B cell (primary cell): ENCODE measurements around the gene TNFRSF1B. TPM values are rescaled to one million over a fixed set of nuclear protein-coding genes. Genes with fewer than 3 reads are reported as not detected.

ENCODE experiments used
- ATAC-seq: fragments of 200-7000 bp; cut with Tn5 transposase; one replicate; pipeline ENCODE4 v1.10.0; 2021; ENCODE audit warnings: low read depth, mild to moderate bottlenecking, moderate number of reproducible peaks, moderate library complexity
- CTCF ChIA-PET: fragments of 350-600 bp; sonication (Branson Sonifier 250); formaldehyde crosslinking; loops from one replicate; lab custom pipeline; 2021; ENCODE audit warnings: antibody characterized with exemption, inconsistent platforms; lab: Charles Lee
- POLR2A ChIA-PET: fragments of 350-600 bp; sonication (Branson Sonifier 250); formaldehyde crosslinking; loops from one replicate; lab custom pipeline; 2021; ENCODE audit warnings: antibody characterized with exemption; lab: Charles Lee
- DNase-seq: peaks from one replicate; pipeline ENCODE4 v3.0.0; 2013
- H2AFZ ChIP-seq: 2 replicates; pipeline ENCODE4 v1.6.1; 2012; ENCODE audit warnings: mild to moderate bottlenecking, low read depth, low read length; ENCODE audit not compliant: insufficient read depth, poor library complexity, severe bottlenecking
- H3K27ac ChIP-seq, 2 donors: 1 replicate in 1 of 2; 2 replicates in 1 of 2; pipeline ENCODE4 v1.5.1; 2012 to 2013; ENCODE audit warnings: low read length in 2 of 2, mild to moderate bottlenecking in 2 of 2, moderate library complexity in 1 of 2
- H3K27me3 ChIP-seq, 4 experiments: fragments of 200-600 bp in 1 of 4; sonication (generic) in 1 of 4; replicated peaks in 1 of 4; 1 replicate in 2 of 4; 2 replicates in 2 of 4; pipeline versions ENCODE4 v1.6.1 to v1.7.0; 2013 to 2016; ENCODE audit warnings: low read length in 3 of 4, mild to moderate bottlenecking in 2 of 4, mixed read lengths in 1 of 4, moderate library complexity in 1 of 4; ENCODE audit not compliant: insufficient read depth in 4 of 4, control insufficient read depth in 3 of 4; ENCODE audit errors: control extremely low read depth in 1 of 4
- H3K36me3 ChIP-seq, 2 experiments: replicated peaks in 1 of 2; 1 replicate in 1 of 2; 2 replicates in 1 of 2; pipeline versions ENCODE4 v1.6.1 to v1.7.1; 2013; ENCODE audit warnings: low read length in 1 of 2; ENCODE audit not compliant: insufficient read depth in 2 of 2, control insufficient read depth in 1 of 2; ENCODE audit errors: control extremely low read depth in 1 of 2, extremely low read depth in 1 of 2
- H3K4me1 ChIP-seq, 2 donors: fragments of 200-600 bp in 1 of 2; sonication (generic) in 1 of 2; 1 replicate in 1 of 2; 2 replicates in 1 of 2; pipeline versions ENCODE4 v1.5.1 to v1.6.1; 2013 to 2017; ENCODE audit warnings: low read length in 2 of 2; ENCODE audit not compliant: control insufficient read depth in 2 of 2, insufficient read depth in 2 of 2
- H3K4me2 ChIP-seq: replicated peaks from 2 replicates; pipeline ENCODE3; 2012; ENCODE audit warnings: mild to moderate bottlenecking, low read depth, low read length; ENCODE audit not compliant: poor library complexity, severe bottlenecking
- H3K4me3 ChIP-seq, 5 experiments: fragments of 200-600 bp in 1 of 5; sonication (generic) in 1 of 5; 1 replicate in 3 of 5; 2 replicates in 2 of 5; pipeline versions ENCODE4 v1.5.1 to v1.7.0; 2011 to 2016; ENCODE audit warnings: low read length in 4 of 5, mild to moderate bottlenecking in 4 of 5, low read depth in 2 of 5, control low read depth in 1 of 5, moderate library complexity in 1 of 5; ENCODE audit not compliant: insufficient read depth in 1 of 5; ENCODE audit errors: control extremely low read depth in 1 of 5, extremely low read depth in 1 of 5
- H3K79me2 ChIP-seq: fragments of 200-600 bp; sonication (generic); one replicate; pipeline ENCODE4 v1.6.0; 2016; ENCODE audit warnings: low read length; ENCODE audit not compliant: control insufficient read depth, insufficient read depth
- H3K9ac ChIP-seq: fragments of 200-600 bp; sonication (generic); 2 replicates; pipeline ENCODE4 v1.6.1; 2017; ENCODE audit warnings: mild to moderate bottlenecking, low read length, moderate library complexity
- H3K9me3 ChIP-seq, 3 donors: one replicate each; pipeline versions ENCODE4 v1.6.1 to v1.7.1; 2013; ENCODE audit warnings: low read length in 2 of 3; ENCODE audit not compliant: control insufficient read depth in 2 of 3, insufficient read depth in 1 of 3; ENCODE audit errors: control extremely low read depth in 1 of 3
- H4K20me1 ChIP-seq: 2 replicates; pipeline ENCODE4 v1.6.0; 2012; ENCODE audit warnings: mild to moderate bottlenecking, low read length; ENCODE audit not compliant: insufficient read depth, control insufficient read depth, poor library complexity, severe bottlenecking
- H3K27ac Mint-ChIP-seq: one replicate; pipeline ENCODE4 v1.8.0; 2021; ENCODE audit warnings: mixed read lengths
- H3K27me3 Mint-ChIP-seq: one replicate; pipeline ENCODE4 v1.8.0; 2021; ENCODE audit warnings: mixed read lengths
- H3K4me1 Mint-ChIP-seq: one replicate; pipeline ENCODE4 v1.8.0; 2021; ENCODE audit warnings: mixed read lengths
- H3K4me3 Mint-ChIP-seq: one replicate; pipeline ENCODE4 v1.8.0; 2021; ENCODE audit warnings: mixed read lengths
- H3K9me3 Mint-ChIP-seq: one replicate; pipeline ENCODE4 v1.8.0; 2022; ENCODE audit warnings: mixed read lengths; ENCODE audit not compliant: insufficient read depth
- CTCF ChIP-seq: fragments of 200-600 bp; IDR thresholded peaks from one replicate; pipeline ENCODE4 v1.8.0; 2022; ENCODE audit warnings: antibody characterized with exemption, mild to moderate bottlenecking
- EZH2 ChIP-seq: IDR thresholded peaks from 2 replicates; pipeline ENCODE4 v1.6.1; 2012; ENCODE audit warnings: borderline replicate concordance, low read depth, mild to moderate bottlenecking, moderate library complexity, low read length; ENCODE audit not compliant: insufficient read depth, poor library complexity, severe bottlenecking
- WGBS: methylation state at CpG from one replicate; pipeline ENCODE4 v1.1.5; 2013; ENCODE audit warnings: missing lambda C conversion rate; ENCODE audit not compliant: insufficient coverage; 5-methylcytosine and 5-hydroxymethylcytosine counted together
- intact Hi-C: fragments of 100-400 bp; cut with micrococcal nuclease; formaldehyde crosslinking; loops from one replicate; pipeline ENCODE4 v1.10.0; 2022
- polyA plus RNA-seq: library from polyadenylated mRNA; depleted of rRNA; stranded (reverse); fragments of >200 nt; gene quantifications from 2 replicates; pipeline ENCODE4 v1.2.3, GENCODE V29; 2012
- total RNA-seq, 2 donors: library from RNA; stranded (reverse); fragments of 120-200 nt in 1 of 2; gene quantifications; 1 replicate in 1 of 2; 2 replicates in 1 of 2; pipeline versions ENCODE4 v1.2.3 to v1.2.4, GENCODE V29; 2013 to 2022

The TNFRSF1B gene
- total and polyA plus RNA-seq, 2 donors (not counting 1 experiment from before 2014, with no cell fraction given): 37.7 to 99.4 TPM

DNA sequence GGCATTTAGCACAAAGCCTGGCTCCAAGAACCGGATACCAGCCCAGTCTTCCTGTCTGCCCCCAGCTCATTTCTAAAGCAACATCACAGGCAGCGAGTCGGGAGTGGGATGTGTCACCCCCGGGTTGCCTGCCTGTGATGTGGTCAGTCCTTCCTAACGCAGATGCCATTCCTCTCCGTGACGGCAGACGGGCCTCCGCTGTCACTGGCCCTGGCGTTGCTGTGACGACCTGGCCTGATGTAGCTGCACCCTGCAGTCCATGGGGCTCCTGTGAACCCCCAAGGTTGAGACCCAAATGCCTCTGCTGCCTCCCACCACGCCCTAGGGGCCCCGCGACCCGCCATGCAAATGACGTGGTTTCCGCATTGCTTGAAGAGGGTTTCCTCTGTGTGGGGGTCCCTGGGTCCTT lies 12.3 kb downstream of the TNFRSF1B start:
- Histone ChIP-seq H3K79me2 (peaks cover 89% of the 10 kb centered on the region), H4K20me1 (peaks cover 84% of the 10 kb centered on the region), H3K27ac (no peak overlapping the region), H3K4me2 (peak overlapping the region; percentile 58), H3K9me3 (no peaks in the 10 kb centered on the region), H3K27me3 (no peaks in the 10 kb centered on the region), H3K4me1 (peaks cover 40 to 79% of the 10 kb centered on the region in 2 donors), H3K9ac (peak overlapping the region; percentile 15), H3K4me3 (peak overlapping the region in 1 of 5 experiments; percentile 10), H3K36me3 (peaks cover 0 to 31% of the 10 kb centered on the region in 2 experiments), H2AFZ (no peak overlapping the region)
- no peaks in the 10 kb centered on the region for H3K27me3 Mint-ChIP-seq
- DNase-seq: peak; percentile 40
- peak overlapping the region; percentile 56 for H3K27ac Mint-ChIP-seq
- WGBS: 18% methylated on average over 17 of the region's 17 CpGs
- CTCF ChIA-PET: interaction anchor here (0.6 to 8.4 kb wide), 7 partner anchors 17 to 140 kb away, joined by 3 to 48 read pairs (median 3); no protein-coding TSS in a partner anchor
- peaks cover 77% of the 10 kb centered on the region for H3K4me1 Mint-ChIP-seq
- POLR2A ChIA-PET: interaction anchor here (0.8 to 1.0 kb wide), 2 partner anchors 19 to 45 kb away, joined by 4 to 7 read pairs; no protein-coding TSS in a partner anchor
- TF ChIP-seq EZH2 (no peak), CTCF (no peak)
- peak; percentile 20 for ATAC-seq
- peak overlapping the region; percentile 59 for H3K4me3 Mint-ChIP-seq
- intact Hi-C loops: no loop called here
- no peaks in the 10 kb centered on the region for H3K9me3 Mint-ChIP-seq

DNA sequence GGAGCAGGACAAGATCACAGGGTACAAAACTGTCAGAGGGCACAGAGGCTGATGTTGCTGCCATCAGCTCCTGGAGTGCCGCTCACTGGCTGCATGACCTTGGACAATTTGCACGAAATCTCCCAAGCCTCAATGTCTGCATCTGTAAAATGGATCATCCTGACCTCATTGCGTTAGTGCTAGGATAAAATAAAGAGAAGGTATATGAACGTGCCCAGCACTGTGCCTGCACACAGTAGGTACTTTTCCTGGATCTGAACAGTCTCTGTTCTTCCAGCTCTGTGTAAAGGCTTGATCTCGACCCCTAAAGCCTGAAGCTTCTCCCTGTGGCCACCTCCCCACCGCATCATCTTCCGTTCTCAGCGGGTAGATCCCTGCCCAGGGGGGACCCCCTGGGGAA lies 12.9 kb downstream of the TNFRSF1B start:
- H3K9me3 Mint-ChIP-seq: no peaks in the 10 kb centered on the region
- peak overlapping the region; percentile 16 for H3K27ac Mint-ChIP-seq
- peaks cover 84% of the 10 kb centered on the region for H4K20me1 ChIP-seq
- ChIA-PET POLR2A (interaction anchor here (0.8 to 1.2 kb wide), 3 partner anchors 20 to 46 kb away, joined by 3 to 7 read pairs (median 4); no protein-coding TSS in a partner anchor), CTCF (interaction anchor here (1.2 to 8.4 kb wide), 3 partner anchors 29 to 141 kb away, joined by 3 to 48 read pairs (median 6); no protein-coding TSS in a partner anchor)
- TF ChIP-seq CTCF (no peak), EZH2 (no peak)
- H3K4me1 ChIP-seq: peaks cover 41 to 80% of the 10 kb centered on the region in 2 donors
- H3K27ac ChIP-seq: no peak overlapping the region
- peak overlapping the region; percentile 58 for H3K4me2 ChIP-seq
- peaks cover 89% of the 10 kb centered on the region for H3K79me2 ChIP-seq
- no peak for ATAC-seq
- H2AFZ ChIP-seq: no peak overlapping the region
- H3K36me3 ChIP-seq: peaks cover 0 to 34% of the 10 kb centered on the region in 2 experiments
- intact Hi-C loops: loop anchor here (5.0 kb wide), 1 partner anchor 37 kb away; no protein-coding TSS in a partner anchor
- no peak for DNase-seq
- H3K9ac ChIP-seq: no peak overlapping the region
- no peaks in the 10 kb centered on the region for H3K9me3 ChIP-seq
- no peaks in the 10 kb centered on the region for H3K27me3 Mint-ChIP-seq
- peaks cover 76% of the 10 kb centered on the region for H3K4me1 Mint-ChIP-seq
- H3K27me3 ChIP-seq: no peaks in the 10 kb centered on the region
- peak overlapping the region; percentile 32 for H3K4me3 Mint-ChIP-seq
- no peak overlapping the region for H3K4me3 ChIP-seq
- WGBS: 96% methylated on average over 8 of the region's 8 CpGs
